Measurements from ENCODE around the gene ATG10.

The ATG10 gene

GRCh38 chr5:82278711-82279370 is 307.0 kb downstream of the ATG10 start:
- TF ChIP-seq REST (IDR thresholded peaks at IDR 0.05; ENCODE audit: insufficient read depth in 1 of 2, low read depth in 2 of 2, low read length in 2 of 2) (no peak), SIN3A (IDR thresholded peaks at IDR 0.05; ENCODE audit: borderline replicate concordance, insufficient read depth, low read length) (no peak), FOXP2 (optimal IDR thresholded peaks at IDR 0.05; ENCODE audit: borderline replicate concordance, extremely low read depth, extremely low read length, insufficient read depth) (no peak), TAF1 (IDR thresholded peaks at IDR 0.05; ENCODE audit: borderline replicate concordance, insufficient read depth, low read length) (no peak), POLR2AphosphoS5 (IDR thresholded peaks at IDR 0.05; ENCODE audit: low read depth, low read length) (no peak)

GRCh38 chr5:82283893-82284292 is 312.1 kb downstream of the ATG10 start:
- TF ChIP-seq FOXP2 (optimal IDR thresholded peaks at IDR 0.05; ENCODE audit: borderline replicate concordance, extremely low read depth, extremely low read length, insufficient read depth): no peak

GRCh38 chr5:82285206-82285605 is 313.4 kb downstream of the ATG10 start:
- TF ChIP-seq TAF1 (IDR thresholded peaks at IDR 0.05; ENCODE audit: borderline replicate concordance, insufficient read depth, low read length) (no peak), SIN3A (IDR thresholded peaks at IDR 0.05; ENCODE audit: borderline replicate concordance, insufficient read depth, low read length) (no peak), FOXP2 (optimal IDR thresholded peaks at IDR 0.05; ENCODE audit: borderline replicate concordance, extremely low read depth, extremely low read length, insufficient read depth) (no peak), REST (IDR thresholded peaks at IDR 0.05; ENCODE audit: insufficient read depth in 1 of 2, low read depth in 2 of 2, low read length in 2 of 2) (no peak), POLR2AphosphoS5 (IDR thresholded peaks at IDR 0.05; ENCODE audit: low read depth, low read length) (no peak)

GRCh38 chr5:82287625-82288024 is 315.8 kb downstream of the ATG10 start:
- TF ChIP-seq TAF1 (IDR thresholded peaks at IDR 0.05; ENCODE audit: borderline replicate concordance, insufficient read depth, low read length) (no peak), POLR2AphosphoS5 (IDR thresholded peaks at IDR 0.05; ENCODE audit: low read depth, low read length) (no peak), FOXP2 (optimal IDR thresholded peaks at IDR 0.05; ENCODE audit: borderline replicate concordance, extremely low read depth, extremely low read length, insufficient read depth) (no peak), REST (IDR thresholded peaks at IDR 0.05; ENCODE audit: insufficient read depth in 1 of 2, low read depth in 2 of 2, low read length in 2 of 2) (no peak), SIN3A (IDR thresholded peaks at IDR 0.05; ENCODE audit: borderline replicate concordance, insufficient read depth, low read length) (no peak)

- no peak for TF ChIP-seq FOXP2 (optimal IDR thresholded peaks at IDR 0.05; ENCODE audit: borderline replicate concordance, extremely low read depth, extremely low read length, insufficient read depth)
- TF ChIP-seq SIN3A (IDR thresholded peaks at IDR 0.05; ENCODE audit: borderline replicate concordance, insufficient read depth, low read length): no peak
- no peak for TF ChIP-seq POLR2AphosphoS5 (IDR thresholded peaks at IDR 0.05; ENCODE audit: low read depth, low read length)
- TF ChIP-seq REST (IDR thresholded peaks at IDR 0.05; ENCODE audit: insufficient read depth in 1 of 2, low read depth in 2 of 2, low read length in 2 of 2): no peak
- TF ChIP-seq TAF1 (IDR thresholded peaks at IDR 0.05; ENCODE audit: borderline replicate concordance, insufficient read depth, low read length): no peak
These were observed 318.2 kb downstream of the ATG10 start for GRCh38 chr5:82290005-82290404.
